ENCODE results near the gene MOB3B.

- TF ChIP-seq, protein P1, sequence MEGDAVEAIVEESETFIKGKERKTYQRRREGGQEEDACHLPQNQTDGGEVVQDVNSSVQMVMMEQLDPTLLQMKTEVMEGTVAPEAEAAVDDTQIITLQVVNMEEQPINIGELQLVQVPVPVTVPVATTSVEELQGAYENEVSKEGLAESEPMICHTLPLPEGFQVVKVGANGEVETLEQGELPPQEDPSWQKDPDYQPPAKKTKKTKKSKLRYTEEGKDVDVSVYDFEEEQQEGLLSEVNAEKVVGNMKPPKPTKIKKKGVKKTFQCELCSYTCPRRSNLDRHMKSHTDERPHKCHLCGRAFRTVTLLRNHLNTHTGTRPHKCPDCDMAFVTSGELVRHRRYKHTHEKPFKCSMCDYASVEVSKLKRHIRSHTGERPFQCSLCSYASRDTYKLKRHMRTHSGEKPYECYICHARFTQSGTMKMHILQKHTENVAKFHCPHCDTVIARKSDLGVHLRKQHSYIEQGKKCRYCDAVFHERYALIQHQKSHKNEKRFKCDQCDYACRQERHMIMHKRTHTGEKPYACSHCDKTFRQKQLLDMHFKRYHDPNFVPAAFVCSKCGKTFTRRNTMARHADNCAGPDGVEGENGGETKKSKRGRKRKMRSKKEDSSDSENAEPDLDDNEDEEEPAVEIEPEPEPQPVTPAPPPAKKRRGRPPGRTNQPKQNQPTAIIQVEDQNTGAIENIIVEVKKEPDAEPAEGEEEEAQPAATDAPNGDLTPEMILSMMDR (IDR thresholded peaks at IDR 0.05; ENCODE audit: low read depth, low read length, poor library complexity, severe bottlenecking) = no peak
- TF ChIP-seq EZH2phosphoT487 (IDR thresholded peaks at IDR 0.05; ENCODE audit: borderline replicate concordance, low read length) = no peak
Observed at GRCh38 chr9:27520986-27521385, 8.6 kb downstream of the MOB3B start.
